ENCODE data around the gene MFAP2. TPM values are rescaled to one million over a fixed set of nuclear protein-coding genes. Genes with fewer than 3 reads are reported as not detected.
"Not testable (repeated sequence)": the region's sequence is repeated elsewhere in the genome, so short reads cannot be mapped to it uniquely, and the experiment has no call there.

The MFAP2 gene
- total and polyA plus RNA-seq, 8 donors: 2.7 to 31.5 (median 9.0) TPM; not detected in 1

- Histone ChIP-seq H3K4me3 (no peak overlapping the region), H3K27me3 (no peaks in the 10 kb centered on the region), H3K9me3 (no peaks in the 10 kb centered on the region), H3K36me3 (peaks cover 10 to 61% (median 46%) of the 10 kb centered on the region in 4 donors), H3K4me1 (peaks cover 0 to 29% (median 13%) of the 10 kb centered on the region in 4 donors), H3K27ac (no peak overlapping the region)
- WGBS, 5 donors: 95 to 96% (median 95%) methylated on average over 21 of the region's 21 CpGs
- intact Hi-C loops (cut with DNase I; ENCODE audit: low total_unique reads): loop anchor here (10.0 kb wide), 1 partner anchor 67 kb away; no protein-coding TSS in a partner anchor
- TF ChIP-seq POLR2A (IDR thresholded peaks at IDR 0.05): no peak
- no peak for TF ChIP-seq POLR2AphosphoS5 (IDR thresholded peaks at IDR 0.05)
- no peak for TF ChIP-seq EP300 (IDR thresholded peaks at IDR 0.05)
- TF ChIP-seq CTCF (IDR thresholded peaks at IDR 0.05): no peak
- DNase-seq: no peak
Measured at GRCh38 chr1:16967962-16968361, 12.5 kb downstream of the MFAP2 start.

DNA sequence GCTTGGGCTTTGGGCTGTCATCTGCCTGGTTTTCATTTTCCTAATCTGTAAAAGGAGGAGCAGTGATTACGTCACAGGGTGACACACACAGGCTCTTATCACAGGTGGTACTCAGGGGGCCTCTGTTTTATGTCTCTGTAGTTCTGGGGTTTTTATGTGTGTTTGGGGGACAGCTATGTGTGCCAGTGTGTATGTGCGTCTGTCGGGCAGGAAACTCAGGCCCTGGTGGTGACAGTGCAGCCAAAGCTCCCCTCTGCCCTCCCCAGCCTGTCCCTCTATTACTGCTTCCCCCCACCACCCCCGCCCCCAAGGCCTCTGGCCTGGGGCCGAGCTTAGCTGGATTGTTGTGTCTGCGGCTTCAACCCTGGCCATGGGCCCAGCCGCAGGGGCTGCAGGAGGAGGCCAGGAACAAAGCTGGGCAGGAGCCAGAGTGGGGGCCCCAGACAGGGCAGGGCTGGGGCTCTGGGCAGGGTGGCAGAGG lies 13.3 kb downstream of the MFAP2 start:
- H3K27me3 ChIP-seq: no peaks in the 10 kb centered on the region
- H3K4me1 ChIP-seq: peaks cover 0 to 27% (median 13%) of the 10 kb centered on the region in 4 donors
- intact Hi-C loops (cut with DNase I; ENCODE audit: low total_unique reads): loop anchor here (10.0 kb wide), 1 partner anchor 68 kb away; no protein-coding TSS in a partner anchor
- peaks cover 10 to 61% (median 46%) of the 10 kb centered on the region in 4 donors for H3K36me3 ChIP-seq
- H3K27ac ChIP-seq: no peak overlapping the region
- no peaks in the 10 kb centered on the region for H3K9me3 ChIP-seq
- 25 to 34% (median 32%) methylated on average over 4 to 7 of the region's 7 CpGs for WGBS, 5 donors
- TF ChIP-seq POLR2A (IDR thresholded peaks at IDR 0.05) (no peak), CTCF (IDR thresholded peaks at IDR 0.05) (no peak), POLR2AphosphoS5 (IDR thresholded peaks at IDR 0.05) (no peak), EP300 (IDR thresholded peaks at IDR 0.05) (no peak)
- no peak overlapping the region for H3K4me3 ChIP-seq
- DNase-seq: peak in 1 of 2 donors; percentile 87

- Histone ChIP-seq H3K4me1 (peaks cover 0 to 21% (median 16%) of the 10 kb centered on the region in 4 donors), H3K9me3 (no peaks in the 10 kb centered on the region), H3K4me3 (no peak overlapping the region), H3K27me3 (no peaks in the 10 kb centered on the region), H3K27ac (no peak overlapping the region), H3K36me3 (peaks cover 10 to 56% (median 46%) of the 10 kb centered on the region in 4 donors)
- TF ChIP-seq CTCF (IDR thresholded peaks at IDR 0.05): no peak
- no peak for TF ChIP-seq POLR2A (IDR thresholded peaks at IDR 0.05)
- no peak for TF ChIP-seq POLR2AphosphoS5 (IDR thresholded peaks at IDR 0.05)
- no peak for TF ChIP-seq EP300 (IDR thresholded peaks at IDR 0.05)
- intact Hi-C loops (cut with DNase I; ENCODE audit: low total_unique reads): loop anchor here (10.0 kb wide), 1 partner anchor 69 kb away; no protein-coding TSS in a partner anchor
- no peak for DNase-seq
- WGBS, 5 donors: 92 to 98% (median 96%) methylated on average over 18 to 22 of the region's 22 CpGs
Measured at GRCh38 chr1:16966282-16966681, 14.1 kb downstream of the MFAP2 start.

- Histone ChIP-seq H3K4me3 (no peak overlapping the region), H3K36me3 (peaks cover 10 to 50% (median 42%) of the 10 kb centered on the region in 4 donors), H3K4me1 (peaks cover 0 to 28% (median 21%) of the 10 kb centered on the region in 4 donors), H3K27ac (no peak overlapping the region), H3K27me3 (no peaks in the 10 kb centered on the region), H3K9me3 (no peaks in the 10 kb centered on the region)
- no peak for DNase-seq
- intact Hi-C loops (cut with DNase I; ENCODE audit: low total_unique reads): loop anchor here (10.0 kb wide), 1 partner anchor 69 kb away; no protein-coding TSS in a partner anchor
- WGBS, 5 donors: 92 to 95% (median 93%) methylated on average over 11 to 13 of the region's 13 CpGs
- TF ChIP-seq CTCF (IDR thresholded peaks at IDR 0.05) (no peak), EP300 (IDR thresholded peaks at IDR 0.05) (no peak), POLR2AphosphoS5 (IDR thresholded peaks at IDR 0.05) (no peak), POLR2A (IDR thresholded peaks at IDR 0.05) (no peak)
Measured at GRCh38 chr1:16965486-16966067, 14.8 kb downstream of the MFAP2 start.

- 92 to 100% (median 97%) methylated on average over 4 of the region's 4 CpGs for WGBS, 5 donors
- H3K9me3 ChIP-seq, DNase-seq, H3K4me3 ChIP-seq, H3K27me3 ChIP-seq, H3K27ac ChIP-seq: not testable (repeated sequence)
- peaks cover 0 to 37% (median 28%) of the 10 kb centered on the region in 4 donors for H3K4me1 ChIP-seq
- H3K36me3 ChIP-seq: peaks cover 10 to 40% (median 35%) of the 10 kb centered on the region in 4 donors
- intact Hi-C loops (cut with DNase I; ENCODE audit: low total_unique reads): loop anchor here (10.0 kb wide), 1 partner anchor 71 kb away; no protein-coding TSS in a partner anchor
Measured at GRCh38 chr1:16964169-16964568, 16.3 kb downstream of the MFAP2 start.
